ENCODE results near the gene NCAM1.

DNA sequence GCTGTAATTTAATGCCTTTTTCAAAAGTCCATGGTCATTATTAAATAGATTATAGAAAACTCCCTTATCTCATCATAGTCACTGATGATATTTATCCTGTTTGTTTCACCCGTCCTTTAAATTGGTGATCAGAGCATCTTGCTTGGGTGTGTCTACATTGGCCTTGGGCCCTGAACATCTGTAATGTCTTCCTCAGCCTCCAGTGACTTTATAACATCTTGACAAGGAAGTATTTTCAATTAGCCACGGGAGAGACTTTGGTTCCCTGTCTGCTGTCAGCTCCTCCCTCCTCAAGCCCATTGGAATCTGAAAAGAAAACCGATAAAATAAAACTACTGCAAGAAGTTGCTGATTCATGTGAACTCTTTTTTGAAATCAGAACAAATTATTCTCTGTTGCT lies 236.2 kb downstream of the NCAM1 start:
- TF ChIP-seq CTCF (conservative IDR thresholded peaks at IDR 0.05; ENCODE audit: low read depth in 2 of 2) (no peak), EZH2 (IDR thresholded peaks at IDR 0.05; ENCODE audit: low read depth, unreplicated experiment) (no peak), EZH2phosphoT487 (IDR thresholded peaks at IDR 0.05; ENCODE audit: unreplicated experiment) (no peak), POLR2AphosphoS5 (IDR thresholded peaks at IDR 0.05; ENCODE audit: low read depth) (no peak), ZNF462 (CRISPR knock-in tag; IDR thresholded peaks at IDR 0.05) (no peak)
